ENCODE measurements around the gene TSBP1.

DNA sequence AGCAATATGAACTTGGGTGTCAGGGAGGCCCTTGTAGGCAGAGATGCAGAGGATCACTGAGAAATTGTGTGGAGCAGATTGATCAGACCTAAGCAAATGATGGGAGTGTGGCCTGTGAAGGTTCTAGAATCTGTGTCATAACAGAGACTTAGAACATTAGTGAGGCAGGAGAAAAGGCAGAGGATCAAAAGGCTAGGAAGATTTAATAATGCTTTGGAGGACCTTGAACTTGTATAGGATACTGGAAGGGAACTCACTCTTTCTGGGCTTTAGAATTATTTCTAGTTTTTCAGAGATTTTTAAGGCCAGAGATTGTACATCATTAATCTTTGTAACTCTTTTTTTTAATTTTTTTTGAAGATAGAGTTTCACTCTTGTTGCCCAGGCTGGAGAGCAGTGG is at the start of gene TSBP1:
- no peak for TF ChIP-seq CTCF (IDR thresholded peaks at IDR 0.05)
- TF ChIP-seq EP300 (IDR thresholded peaks at IDR 0.05; ENCODE audit: low read depth), result no peak
- no peak for TF ChIP-seq POLR2A (IDR thresholded peaks at IDR 0.05)
